GM12873 (cell line): ENCODE results near the gene DUS2.

ENCODE experiments used
- CTCF ChIP-seq: IDR thresholded peaks from 2 replicates; pipeline ENCODE4 v1.5.1; 2012; ENCODE audit warnings: low read depth, mild to moderate bottlenecking, moderate library complexity, low read length, control low read depth; ENCODE audit not compliant: insufficient read depth; ENCODE audit errors: missing control alignments

DUS2 gene

DNA sequence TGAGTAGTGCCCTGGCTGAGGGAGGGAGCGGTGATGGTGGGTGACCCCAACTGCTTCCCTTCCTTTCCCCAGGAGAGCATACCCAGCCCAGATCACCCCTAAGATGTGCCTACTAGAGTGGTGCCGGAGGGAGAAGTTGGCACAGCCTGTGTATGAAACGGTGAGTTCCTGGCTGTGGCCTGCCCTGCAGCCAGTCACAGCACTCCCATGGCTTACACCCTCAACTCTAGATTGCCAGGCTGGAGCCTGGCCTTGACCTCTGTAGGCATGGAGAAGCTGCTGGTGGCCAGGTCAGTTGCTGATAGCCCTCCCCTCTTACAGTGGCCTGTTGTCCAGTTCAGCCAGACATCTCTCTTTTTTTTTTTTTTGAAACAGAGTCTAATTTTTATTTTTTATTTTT, 53.5 kb downstream of the DUS2 start:
- no peak for TF ChIP-seq CTCF

- TF ChIP-seq CTCF = no peak
Measured at GRCh38 chr16:68077866-68078700, 55.0 kb downstream of the DUS2 start.

DNA sequence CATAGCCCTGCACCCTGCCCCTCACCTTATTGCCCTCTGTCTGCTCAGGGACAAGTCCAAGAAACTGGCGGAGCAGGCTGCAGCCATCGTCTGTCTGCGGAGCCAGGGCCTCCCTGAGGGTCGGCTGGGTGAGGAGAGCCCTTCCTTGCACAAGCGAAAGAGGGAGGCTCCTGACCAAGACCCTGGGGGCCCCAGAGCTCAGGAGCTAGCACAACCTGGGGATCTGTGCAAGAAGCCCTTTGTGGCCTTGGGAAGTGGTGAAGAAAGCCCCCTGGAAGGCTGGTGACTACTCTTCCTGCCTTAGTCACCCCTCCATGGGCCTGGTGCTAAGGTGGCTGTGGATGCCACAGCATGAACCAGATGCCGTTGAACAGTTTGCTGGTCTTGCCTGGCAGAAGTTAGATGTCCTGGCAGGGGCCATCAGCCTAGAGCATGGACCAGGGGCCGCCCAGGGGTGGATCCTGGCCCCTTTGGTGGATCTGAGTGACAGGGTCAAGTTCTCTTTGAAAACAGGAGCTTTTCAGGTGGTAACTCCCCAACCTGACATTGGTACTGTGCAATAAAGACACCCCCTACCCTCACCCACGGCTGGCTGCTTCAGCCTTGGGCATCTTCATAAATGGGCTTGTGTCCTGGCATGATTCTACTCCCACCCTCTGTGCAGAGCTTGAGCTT, 55.8 kb downstream of the DUS2 start:
- no peak for TF ChIP-seq CTCF

DNA sequence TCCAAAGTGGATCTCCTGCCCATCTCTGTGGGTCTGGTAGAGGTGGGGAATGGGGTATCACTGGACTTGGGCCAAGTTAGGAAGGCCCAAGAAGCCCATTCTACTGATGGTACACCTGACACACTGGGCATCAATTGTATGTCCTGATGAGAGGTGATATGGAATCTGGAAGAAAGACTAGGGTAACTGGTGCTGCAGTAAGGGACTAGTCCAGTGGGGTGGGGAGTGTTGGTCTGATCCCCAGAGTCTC, 56.2 kb downstream of the DUS2 start:
- no peak for TF ChIP-seq CTCF

DNA sequence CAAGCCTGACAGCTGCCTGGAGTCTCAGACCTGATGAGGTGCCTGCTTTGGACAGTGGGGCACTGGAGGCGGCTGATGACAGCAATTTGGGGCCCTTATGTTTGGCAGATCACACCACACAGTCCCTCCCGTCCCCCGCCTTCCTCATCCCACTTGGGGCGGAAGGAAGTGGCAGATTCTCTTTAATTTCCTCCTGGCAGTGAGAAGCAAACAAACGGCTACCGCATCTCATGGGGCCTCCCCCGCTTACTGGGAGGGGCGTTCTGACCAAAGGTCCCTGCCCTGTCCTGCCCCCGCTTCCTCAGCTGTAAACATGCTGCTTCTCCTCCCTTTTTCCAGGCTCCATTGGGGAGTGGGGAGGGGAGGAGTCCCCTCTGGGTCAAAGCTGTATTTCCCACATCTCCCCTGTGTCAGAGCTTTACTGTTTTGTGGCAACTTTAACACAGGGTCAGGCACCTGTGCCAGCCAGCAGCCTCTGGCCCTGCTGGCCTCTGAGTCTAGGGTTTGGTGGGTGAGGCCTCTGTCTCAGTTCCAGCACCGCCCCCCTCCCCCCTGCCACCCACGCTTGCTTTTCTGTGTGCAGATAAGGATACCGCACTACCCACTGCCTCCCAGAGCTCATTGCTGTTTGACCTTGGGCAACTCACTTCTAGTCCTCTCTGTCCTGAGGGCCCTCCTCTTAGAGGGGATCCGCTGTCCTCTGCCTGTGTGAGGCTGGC, 56.7 kb downstream of the DUS2 start:
- no peak for TF ChIP-seq CTCF

- TF ChIP-seq CTCF = no peak
Measured at GRCh38 chr16:68081861-68082628, 59.0 kb downstream of the DUS2 start.
